HepG2 (cell line): Measurements from ENCODE around the gene BIRC3. TPM values are rescaled to one million over a fixed set of nuclear protein-coding genes. Genes with fewer than 3 reads are reported as not detected.
A peak's percentile ranks its signal among the peaks of the same experiment; 100 is the strongest.

Source experiments
- CTCF ChIP-seq: sonication (generic); formaldehyde crosslinking; IDR thresholded peaks from 2 replicates; pipeline ENCODE4 v1.5.0; 2020; ENCODE audit warnings: mild to moderate bottlenecking, missing genetic modification reagents, moderate library complexity
- JDP2 ChIP-seq: sonication (generic); formaldehyde crosslinking; IDR thresholded peaks from 2 replicates; pipeline ENCODE4 v1.8.1; 2022; ENCODE audit warnings: missing genetic modification reagents, borderline replicate concordance
- KLF9 ChIP-seq: IDR thresholded peaks from 2 replicates; pipeline ENCODE4 v1.6.1; 2016; ENCODE audit warnings: low read depth
- NCOA1 ChIP-seq: sonication (generic); formaldehyde crosslinking; IDR thresholded peaks from 2 replicates; pipeline ENCODE4 v1.9.0; 2021; ENCODE audit warnings: missing genetic modification reagents
- NFIC ChIP-seq: IDR thresholded peaks from 2 replicates; pipeline ENCODE4 v1.6.1; 2012; ENCODE audit warnings: mild to moderate bottlenecking, low read length, inconsistent platforms
- SOX6 ChIP-seq, 2 experiments: fragments of 450-650 bp in 1 of 2; sonication (generic) in 1 of 2; formaldehyde crosslinking in 1 of 2; IDR thresholded peaks; 2 replicates each; pipeline versions ENCODE4 v1.4.0 to v1.6.1; 2017 to 2020; ENCODE audit warnings: antibody characterized with exemption in 1 of 2, mild to moderate bottlenecking in 1 of 2, missing genetic modification reagents in 1 of 2
- ZBTB25 ChIP-seq: IDR thresholded peaks from 2 replicates; pipeline ENCODE4 v1.6.1; 2018; ENCODE audit warnings: missing genetic modification reagents
- ZBTB34 ChIP-seq: sonication (generic); formaldehyde crosslinking; IDR thresholded peaks from 2 replicates; pipeline ENCODE4 v1.8.0; 2022; ENCODE audit warnings: mild to moderate bottlenecking, missing genetic modification reagents
- ZEB1 ChIP-seq: IDR thresholded peaks from 2 replicates; pipeline ENCODE4 v1.6.1; 2012; ENCODE audit warnings: mild to moderate bottlenecking, low read depth, inconsistent platforms; ENCODE audit not compliant: insufficient replicate concordance
- ZNF44 ChIP-seq: sonication (generic); formaldehyde crosslinking; IDR thresholded peaks from 2 replicates; pipeline ENCODE4 v1.5.1; 2020; ENCODE audit warnings: mild to moderate bottlenecking, missing genetic modification reagents
- ZNF576 ChIP-seq: sonication (generic); formaldehyde crosslinking; IDR thresholded peaks from 2 replicates; pipeline ENCODE4 v1.4.0; 2020; ENCODE audit warnings: mild to moderate bottlenecking, missing genetic modification reagents
- ZNF619 ChIP-seq: sonication (generic); formaldehyde crosslinking; IDR thresholded peaks from 2 replicates; pipeline ENCODE4 v1.4.0; 2020; ENCODE audit warnings: mild to moderate bottlenecking, missing genetic modification reagents
- ZNF646 ChIP-seq: sonication (generic); formaldehyde crosslinking; IDR thresholded peaks from 2 replicates; pipeline ENCODE4 v1.9.0; 2021; ENCODE audit warnings: mild to moderate bottlenecking, missing genetic modification reagents
- ZNF713 ChIP-seq: sonication (generic); formaldehyde crosslinking; IDR thresholded peaks from 2 replicates; pipeline ENCODE4 v1.4.0; 2020; ENCODE audit warnings: mild to moderate bottlenecking, missing genetic modification reagents
- ZNF770 ChIP-seq: sonication (generic); formaldehyde crosslinking; IDR thresholded peaks from 2 replicates; pipeline ENCODE4 v1.5.0; 2020; ENCODE audit warnings: mild to moderate bottlenecking, missing genetic modification reagents
- ZSCAN22 ChIP-seq: sonication (generic); formaldehyde crosslinking; IDR thresholded peaks from 2 replicates; pipeline ENCODE4 v1.4.0; 2020; ENCODE audit warnings: mild to moderate bottlenecking, missing genetic modification reagents
- polyA plus RNA-seq, 8 experiments: library from polyadenylated mRNA; depleted of rRNA in 3 of 8; stranded (reverse) in 7 of 8; unstranded in 1 of 8; fragments of >200 nt; fragmentation: Illumina TruSeq in 4 of 8; extraction: Trizol in 4 of 8; gene quantifications; 2 replicates each; pipeline versions ENCODE4 v1.2.1 to v1.2.3, GENCODE V29; 2011 to 2016; ENCODE audit warnings: low read depth in 4 of 8, missing spikeins in 1 of 8, mixed read lengths in 1 of 8; ENCODE audit not compliant: insufficient read depth in 1 of 8
- total RNA-seq, 5 experiments: library from RNA; depleted of rRNA; stranded (reverse); fragments of >200 nt; fragmentation: Illumina TruSeq; extraction: Trizol; gene quantifications; 2 replicates each; pipeline ENCODE4 v1.2.3, GENCODE V29; 2016; ENCODE audit warnings: low read depth in 1 of 5

Gene BIRC3
- total and polyA plus RNA-seq, 2 of the 13 experiments (the other 11 are each of a cell fraction or from before 2014, with no cell fraction given), result 0.41 to 4.2 TPM

GRCh38 chr11:102317099-102317767 is at the start of gene BIRC3 (continued):
- TF ChIP-seq SOX6 (IDR thresholded peaks at IDR 0.05) (no peak), SOX6 (CRISPR knock-in tag; IDR thresholded peaks at IDR 0.05) (peak; percentile 63), ZNF713 (CRISPR knock-in tag) (no peak), ZBTB25 (CRISPR knock-in tag) (no peak), ZEB1 (no peak), KLF9 (CRISPR knock-in tag) (no peak), CTCF (CRISPR knock-in tag) (peak; percentile 59), ZNF646 (CRISPR knock-in tag) (peak; percentile 96), NFIC (no peak), ZNF619 (no peak), ZNF770 (CRISPR knock-in tag) (no peak), NCOA1 (no peak), ZNF44 (CRISPR knock-in tag) (no peak), JDP2 (CRISPR knock-in tag) (no peak), ZBTB34 (peak; percentile 70), ZNF576 (CRISPR knock-in tag) (no peak), ZSCAN22 (CRISPR knock-in tag) (no peak)
